ENCODE measurements around the gene PPY.

PPY gene

DNA sequence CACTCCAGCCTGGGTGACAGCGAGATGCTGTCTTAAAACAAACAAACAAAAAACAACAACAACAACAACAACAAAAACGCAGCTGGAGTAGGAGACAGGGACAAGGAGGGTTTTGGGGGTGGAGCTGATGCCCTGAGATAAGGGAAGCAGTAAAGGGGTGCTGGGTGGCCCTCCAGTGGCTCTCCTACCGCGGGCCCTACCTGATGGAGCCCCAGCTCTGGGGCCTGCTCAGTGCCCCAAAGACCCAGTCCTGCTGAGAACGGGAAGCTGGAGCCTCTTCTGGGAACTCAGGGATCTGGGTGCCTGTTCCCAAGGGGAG lies 40.9 kb upstream of the PPY start:
- TF ChIP-seq, protein P1, sequence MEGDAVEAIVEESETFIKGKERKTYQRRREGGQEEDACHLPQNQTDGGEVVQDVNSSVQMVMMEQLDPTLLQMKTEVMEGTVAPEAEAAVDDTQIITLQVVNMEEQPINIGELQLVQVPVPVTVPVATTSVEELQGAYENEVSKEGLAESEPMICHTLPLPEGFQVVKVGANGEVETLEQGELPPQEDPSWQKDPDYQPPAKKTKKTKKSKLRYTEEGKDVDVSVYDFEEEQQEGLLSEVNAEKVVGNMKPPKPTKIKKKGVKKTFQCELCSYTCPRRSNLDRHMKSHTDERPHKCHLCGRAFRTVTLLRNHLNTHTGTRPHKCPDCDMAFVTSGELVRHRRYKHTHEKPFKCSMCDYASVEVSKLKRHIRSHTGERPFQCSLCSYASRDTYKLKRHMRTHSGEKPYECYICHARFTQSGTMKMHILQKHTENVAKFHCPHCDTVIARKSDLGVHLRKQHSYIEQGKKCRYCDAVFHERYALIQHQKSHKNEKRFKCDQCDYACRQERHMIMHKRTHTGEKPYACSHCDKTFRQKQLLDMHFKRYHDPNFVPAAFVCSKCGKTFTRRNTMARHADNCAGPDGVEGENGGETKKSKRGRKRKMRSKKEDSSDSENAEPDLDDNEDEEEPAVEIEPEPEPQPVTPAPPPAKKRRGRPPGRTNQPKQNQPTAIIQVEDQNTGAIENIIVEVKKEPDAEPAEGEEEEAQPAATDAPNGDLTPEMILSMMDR (IDR thresholded peaks at IDR 0.05): no peak

DNA sequence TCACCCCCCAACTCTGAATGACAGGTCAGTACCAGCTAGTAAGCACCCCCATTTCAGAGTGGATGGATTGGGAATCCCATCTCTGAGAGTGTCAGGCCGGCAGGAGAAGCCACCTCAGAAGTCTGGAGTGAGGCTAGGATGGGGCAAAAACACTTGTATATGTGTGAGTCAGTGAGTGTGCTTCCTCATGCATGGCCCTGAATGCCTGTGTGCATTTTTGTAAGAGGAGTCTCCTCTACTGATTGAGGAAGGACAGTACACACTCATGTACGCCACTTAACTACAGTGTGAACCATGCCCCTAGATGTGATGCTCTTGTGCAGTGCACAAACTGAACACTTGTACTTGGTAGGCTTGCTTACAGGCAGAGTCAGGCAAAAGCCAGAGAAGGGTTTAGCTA lies 39.9 kb upstream of the PPY start:
- TF ChIP-seq, protein P1 (IDR thresholded peaks at IDR 0.05): no peak

DNA sequence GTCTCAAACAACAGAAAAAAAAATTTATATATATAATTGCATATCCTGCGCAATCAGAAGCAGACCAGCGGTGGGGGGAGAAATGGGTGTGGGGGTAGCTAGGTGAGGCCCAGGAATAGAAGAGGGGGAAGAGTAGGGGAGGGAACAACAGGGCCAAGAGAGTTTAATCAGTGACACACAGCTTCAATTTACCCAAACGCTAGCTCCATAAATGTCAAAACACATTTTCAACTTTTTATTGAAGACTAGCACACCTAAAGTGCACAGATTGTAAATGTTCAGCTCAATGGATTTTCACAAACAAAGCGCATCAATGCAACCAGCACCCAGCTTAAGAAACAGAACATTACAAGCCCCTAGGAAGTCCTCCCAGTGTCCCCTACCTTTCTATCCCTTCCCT lies 37.4 kb upstream of the PPY start:
- TF ChIP-seq, protein P1 (IDR thresholded peaks at IDR 0.05): no peak

DNA sequence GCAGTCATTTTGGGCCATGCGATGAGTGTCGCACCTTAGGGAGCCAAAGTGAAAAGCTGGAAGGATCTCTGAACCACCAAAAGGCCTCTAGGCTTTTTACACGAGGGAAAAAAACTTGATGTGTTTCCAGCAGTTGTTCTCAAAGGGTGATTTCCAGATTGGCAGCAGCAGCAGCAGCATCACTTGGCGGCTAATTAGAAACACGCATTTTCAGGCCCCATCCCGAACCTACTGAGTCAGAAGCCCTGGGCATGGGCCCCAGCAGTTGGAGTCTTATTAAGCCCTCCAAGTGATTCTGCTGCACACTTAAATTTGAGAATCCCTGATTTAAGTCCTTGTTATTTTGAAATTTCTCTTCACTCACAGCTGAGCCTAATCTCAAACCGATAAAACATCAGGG lies 36.7 kb upstream of the PPY start:
- TF ChIP-seq, protein P1 (IDR thresholded peaks at IDR 0.05): no peak

DNA sequence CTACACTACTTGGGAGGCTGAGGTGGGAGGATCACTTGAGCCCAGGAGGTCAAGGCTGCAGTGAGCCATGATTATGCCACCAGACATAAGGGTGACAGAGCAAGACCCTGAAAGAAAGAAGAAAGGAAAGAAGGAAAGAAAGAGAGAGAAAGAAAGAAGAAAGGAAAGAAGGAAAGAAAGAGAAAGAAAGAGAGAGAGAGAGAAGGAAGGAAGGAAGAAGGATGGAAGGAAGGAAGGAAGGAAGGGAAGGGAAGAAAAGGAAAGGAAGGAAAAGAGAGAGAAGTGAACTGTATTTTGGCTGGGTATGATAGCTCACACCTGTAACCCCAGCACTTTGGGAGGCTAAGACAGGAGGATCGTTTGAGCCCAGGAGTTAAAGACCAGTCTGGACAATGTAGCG lies 35.8 kb upstream of the PPY start:
- TF ChIP-seq, protein P1 (IDR thresholded peaks at IDR 0.05): no peak

DNA sequence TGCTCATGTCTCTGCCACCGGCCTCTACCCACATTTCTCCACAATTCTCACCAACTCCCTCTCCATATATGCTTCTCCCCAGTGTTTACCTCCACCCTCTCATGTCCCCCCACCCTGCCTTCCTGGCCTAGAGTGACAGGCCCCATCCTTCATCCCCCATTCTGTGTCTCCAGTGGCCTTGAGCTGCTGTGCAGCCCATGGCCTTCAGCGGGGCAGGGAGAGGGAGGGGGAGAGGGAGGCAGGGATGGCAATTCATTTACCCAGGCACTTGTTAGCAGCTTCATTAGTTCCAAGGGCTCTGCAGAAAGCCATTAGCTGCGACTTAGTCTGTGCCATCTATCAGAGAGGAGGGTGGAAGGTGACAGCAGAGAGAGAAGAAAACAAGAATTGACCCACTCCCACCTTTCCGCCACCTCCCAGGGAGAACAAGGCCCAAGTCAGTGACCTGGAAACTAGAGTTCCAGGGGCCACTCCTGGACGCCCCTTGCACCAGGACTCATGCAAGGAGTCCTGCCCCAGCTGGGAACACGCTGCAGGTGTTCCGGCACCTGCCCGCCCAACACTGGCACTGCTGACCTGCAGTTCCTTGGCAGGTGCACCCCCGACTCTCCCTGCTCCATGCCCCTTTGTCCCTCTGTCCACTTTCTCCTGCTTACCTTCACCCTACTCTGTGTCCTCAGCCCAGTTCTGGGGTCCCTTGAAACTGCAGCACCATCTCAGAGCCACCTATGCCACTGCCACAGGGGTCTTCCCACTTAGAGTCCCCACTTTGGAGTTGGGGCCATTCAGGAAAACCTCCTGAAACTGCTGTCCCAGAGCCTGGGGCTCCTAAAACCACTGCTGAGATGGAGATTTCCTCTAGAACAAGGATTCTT lies 34.9 kb upstream of the PPY start:
- TF ChIP-seq, protein P1 (IDR thresholded peaks at IDR 0.05): no peak

DNA sequence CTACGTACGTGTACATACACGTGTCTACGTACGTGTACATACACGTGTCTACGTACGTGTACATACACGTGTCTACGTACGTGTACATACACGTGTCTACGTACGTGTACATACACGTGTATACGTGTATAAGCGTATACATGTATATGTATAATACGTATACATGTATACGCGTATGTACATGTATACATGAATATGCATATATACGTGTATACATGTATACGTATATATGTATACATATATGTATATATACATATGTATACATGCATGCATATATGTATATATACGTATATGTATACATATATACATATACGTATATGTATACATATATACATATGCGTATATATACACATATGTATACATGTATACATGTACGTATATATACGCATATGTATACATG lies 33.6 kb upstream of the PPY start:
- TF ChIP-seq, protein P1 (IDR thresholded peaks at IDR 0.05): no peak
